GM19043 (cell line): ENCODE measurements around the gene CRB3.
"Not testable (repeated sequence)": the region's sequence is repeated elsewhere in the genome, so short reads cannot be mapped to it uniquely, and the experiment has no call there.

Experiments used
- ATAC-seq: cut with Tn5 transposase; IDR thresholded peaks from one replicate; pipeline ENCODE4 v1.9.1; 2021; ENCODE audit warnings: low read depth; ENCODE audit not compliant: unreplicated experiment

CRB3 gene

DNA sequence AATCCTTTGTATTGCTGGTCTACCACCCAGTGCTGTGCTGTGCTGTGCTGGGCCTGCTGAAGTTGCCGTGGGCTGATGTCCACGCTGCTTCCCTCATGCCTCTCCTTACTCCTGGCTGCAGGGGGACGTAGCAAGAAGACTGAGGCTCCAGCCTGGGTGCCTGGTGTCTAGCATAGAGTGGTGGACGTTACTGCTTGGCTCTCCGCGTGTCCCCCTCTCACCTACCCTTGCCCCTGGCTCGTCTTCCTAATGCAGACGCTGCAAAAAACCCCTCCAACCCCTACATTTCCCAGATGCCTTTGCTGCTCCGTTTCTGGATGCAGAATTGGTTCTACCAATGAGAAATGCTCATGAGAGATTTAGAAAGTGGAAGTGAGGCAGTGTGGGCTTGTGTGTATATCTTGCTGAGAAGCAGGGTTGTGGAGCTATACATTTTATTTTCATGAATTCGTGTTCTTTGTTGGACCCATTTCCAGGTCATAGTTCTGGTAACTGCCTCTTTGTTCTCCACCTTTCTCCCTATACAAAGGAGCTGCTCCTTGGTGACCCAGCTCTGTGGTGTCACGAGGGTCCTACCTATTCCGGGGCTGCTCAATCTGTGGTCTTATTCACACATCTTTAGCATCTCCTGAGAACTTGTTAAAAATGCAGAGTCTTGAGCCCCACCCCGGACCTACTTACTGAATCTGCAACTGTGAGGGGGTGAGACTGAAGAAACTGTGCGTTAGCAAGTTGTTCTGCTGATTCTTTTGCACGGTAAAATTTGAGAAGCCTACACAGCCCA is 25.4 kb downstream of the CRB3 start:
- no peak for ATAC-seq

DNA sequence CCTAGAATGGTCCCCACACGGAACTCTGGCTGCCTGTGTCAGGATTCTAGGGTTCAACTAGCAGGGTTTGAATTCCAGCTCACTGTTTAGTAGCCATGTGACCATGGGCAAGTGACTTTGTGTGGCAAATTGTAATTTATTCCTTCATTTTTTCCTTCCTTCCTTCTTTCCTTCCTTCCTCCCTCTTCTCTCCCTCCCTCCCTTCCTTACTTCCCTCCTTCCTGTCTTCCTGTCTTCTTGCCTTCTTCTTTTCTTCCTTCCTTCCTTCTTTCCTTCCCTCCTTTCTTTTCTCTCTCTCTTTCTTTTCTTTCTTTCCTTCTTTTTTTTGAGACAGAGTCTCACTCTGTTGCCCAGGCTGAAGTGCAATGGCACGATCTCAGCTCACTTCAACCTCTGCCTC is 26.1 kb downstream of the CRB3 start:
- no peak for ATAC-seq

DNA sequence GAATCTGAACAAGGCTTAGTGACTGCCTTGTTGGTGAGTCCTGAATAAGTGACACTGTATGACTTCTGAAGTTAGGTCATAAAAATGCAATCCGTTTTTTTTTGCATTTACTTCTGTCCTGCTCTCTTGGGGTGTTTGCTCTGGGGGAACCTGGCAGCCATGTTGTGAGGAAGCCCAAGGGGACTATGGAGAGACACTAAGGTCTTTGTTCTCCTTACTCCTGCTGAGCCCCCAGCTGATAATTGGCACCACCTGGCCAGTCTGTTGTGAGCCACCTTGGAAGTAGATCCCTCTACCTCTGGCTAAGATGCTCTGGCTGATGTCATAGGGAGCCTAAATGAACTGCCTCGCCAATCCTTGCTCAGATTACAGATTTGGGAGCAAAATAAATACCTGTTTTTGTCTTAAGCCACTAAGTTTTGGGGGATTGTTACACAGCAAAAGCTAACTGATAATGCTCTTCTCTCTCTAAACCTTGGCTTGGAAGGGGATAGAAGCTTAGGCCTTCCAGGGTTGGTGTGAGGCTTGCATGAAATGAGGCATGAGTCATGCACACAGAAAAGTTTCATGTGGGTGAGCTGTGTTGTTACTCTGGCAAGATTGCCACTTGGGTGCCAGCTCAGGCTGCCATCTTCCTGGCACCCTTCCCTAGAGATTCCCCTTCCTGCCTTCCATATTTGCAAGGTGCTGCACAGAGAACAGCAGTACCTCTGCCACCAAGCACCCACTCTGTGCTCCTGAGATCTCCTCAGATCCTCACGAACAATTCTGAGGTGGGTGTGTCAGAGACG is 27.9 kb downstream of the CRB3 start:
- no peak for ATAC-seq

DNA sequence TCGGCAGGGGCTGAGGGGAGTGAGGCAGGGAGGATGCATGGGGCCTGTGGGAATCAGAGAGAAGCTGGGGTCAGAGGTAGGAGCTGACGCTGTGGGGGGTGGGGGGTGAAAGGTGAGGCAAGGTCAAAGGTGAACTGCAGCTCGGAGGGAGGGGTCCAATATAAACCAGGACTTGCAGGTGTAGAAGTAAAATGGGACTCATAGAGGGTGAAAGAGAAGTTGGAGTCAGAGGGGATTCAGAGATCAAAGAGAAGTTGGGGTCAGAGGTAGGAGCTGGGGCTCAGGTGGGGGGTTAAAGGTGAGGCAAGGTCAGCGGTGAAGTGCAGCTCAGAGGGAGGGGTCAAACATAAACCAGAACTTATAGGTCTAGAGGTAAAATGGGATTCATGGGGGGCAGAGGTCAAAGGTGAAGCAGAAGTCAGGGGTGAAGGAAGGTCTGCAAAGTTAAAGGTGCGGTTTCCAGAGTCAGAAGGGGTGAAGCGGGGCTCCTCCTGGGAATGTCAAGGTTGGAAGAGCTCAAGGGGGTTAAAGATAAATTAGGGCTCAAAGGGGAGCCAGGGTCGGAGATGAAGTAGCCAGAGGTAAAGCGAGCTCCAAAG is 30.5 kb downstream of the CRB3 start:
- no peak for ATAC-seq

DNA sequence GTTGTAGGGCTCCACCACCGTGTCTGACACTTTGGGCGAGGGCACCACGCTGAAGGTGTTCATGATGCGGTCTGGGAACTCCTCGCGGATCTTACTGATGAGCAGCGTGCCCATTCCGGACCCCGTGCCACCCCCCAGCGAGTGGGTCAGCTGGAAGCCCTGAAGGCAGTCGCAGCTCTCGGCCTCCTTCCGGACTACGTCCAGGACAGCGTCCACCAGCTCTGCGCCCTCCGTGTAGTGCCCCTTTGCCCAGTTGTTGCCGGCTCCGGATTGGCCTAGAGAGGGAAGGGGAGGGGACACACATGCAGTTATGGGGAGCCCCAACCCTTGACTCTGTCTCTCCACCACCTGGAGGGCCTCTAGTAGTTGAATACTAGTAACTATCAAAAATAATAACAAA is 31.9 kb downstream of the CRB3 start:
- no peak for ATAC-seq

DNA sequence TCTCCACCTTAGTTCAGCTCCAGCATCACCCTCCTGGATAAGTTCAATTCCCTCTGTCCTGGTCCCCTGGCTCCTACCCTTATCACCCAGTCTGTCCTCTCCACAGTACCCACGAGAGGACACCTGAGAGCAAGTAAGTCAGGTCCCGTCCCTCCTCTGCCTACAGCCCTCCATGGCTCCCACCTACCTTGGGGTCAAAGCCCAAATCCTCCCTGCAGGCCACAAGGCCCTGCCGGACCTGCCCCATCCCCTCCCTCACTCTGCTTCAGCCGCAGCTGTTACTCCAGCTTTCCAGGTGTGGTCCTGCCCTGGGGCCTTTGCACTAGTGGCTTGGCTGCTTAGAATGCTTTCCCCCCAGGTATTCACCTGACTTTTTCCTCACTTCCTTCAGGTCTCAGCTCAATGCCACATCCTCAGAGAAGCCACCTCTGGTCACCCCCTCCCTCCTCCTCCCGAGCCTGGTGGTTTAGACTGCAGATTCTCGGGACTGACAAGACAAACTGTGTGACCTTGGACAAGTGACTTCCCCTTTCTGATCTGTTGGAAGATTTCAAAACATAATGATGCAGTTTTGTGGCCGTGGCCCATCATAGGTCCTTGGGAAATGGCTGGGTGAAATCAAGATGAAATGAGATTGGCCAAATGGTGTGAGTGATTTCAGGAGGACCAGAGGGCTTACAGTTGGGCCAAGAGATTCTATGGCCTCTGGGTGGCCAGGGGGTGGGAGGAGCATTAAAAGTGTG is 34.4 kb downstream of the CRB3 start:
- ATAC-seq = no peak

DNA sequence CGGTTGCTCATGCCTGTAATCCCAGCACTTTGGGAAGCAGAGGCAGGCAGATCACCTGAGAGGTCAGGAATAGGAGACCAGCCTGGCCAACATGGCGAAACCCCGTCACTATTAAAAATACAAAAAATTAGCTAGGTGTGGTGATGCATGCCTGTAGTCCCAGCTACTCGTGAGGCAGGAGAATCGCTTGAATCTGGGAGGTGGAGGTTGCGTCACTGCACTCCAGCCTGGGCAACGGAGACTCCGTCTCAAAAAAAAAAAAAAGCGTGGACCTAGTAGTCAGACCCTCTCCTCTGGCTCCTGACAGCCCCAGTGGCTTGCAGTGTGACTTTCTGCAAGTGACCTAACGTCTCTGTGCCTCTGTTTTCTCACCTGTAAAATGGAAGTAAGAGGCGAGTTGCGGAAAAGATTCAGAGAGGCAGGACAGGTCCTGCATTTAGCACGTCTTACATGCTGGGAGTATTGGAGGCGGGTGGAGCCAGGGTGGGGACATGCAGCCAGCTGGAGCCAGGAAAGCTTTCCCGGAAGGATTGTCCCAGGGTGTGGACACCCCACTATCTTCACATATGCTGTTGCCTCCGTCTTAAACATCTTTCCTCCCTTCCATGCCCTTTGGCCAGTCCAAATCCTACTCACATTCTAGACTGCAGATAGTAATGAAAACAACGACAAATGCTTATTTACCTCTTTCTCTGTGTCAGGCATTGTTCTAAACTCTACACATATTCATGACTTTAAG is 35.1 kb downstream of the CRB3 start:
- no peak for ATAC-seq

DNA sequence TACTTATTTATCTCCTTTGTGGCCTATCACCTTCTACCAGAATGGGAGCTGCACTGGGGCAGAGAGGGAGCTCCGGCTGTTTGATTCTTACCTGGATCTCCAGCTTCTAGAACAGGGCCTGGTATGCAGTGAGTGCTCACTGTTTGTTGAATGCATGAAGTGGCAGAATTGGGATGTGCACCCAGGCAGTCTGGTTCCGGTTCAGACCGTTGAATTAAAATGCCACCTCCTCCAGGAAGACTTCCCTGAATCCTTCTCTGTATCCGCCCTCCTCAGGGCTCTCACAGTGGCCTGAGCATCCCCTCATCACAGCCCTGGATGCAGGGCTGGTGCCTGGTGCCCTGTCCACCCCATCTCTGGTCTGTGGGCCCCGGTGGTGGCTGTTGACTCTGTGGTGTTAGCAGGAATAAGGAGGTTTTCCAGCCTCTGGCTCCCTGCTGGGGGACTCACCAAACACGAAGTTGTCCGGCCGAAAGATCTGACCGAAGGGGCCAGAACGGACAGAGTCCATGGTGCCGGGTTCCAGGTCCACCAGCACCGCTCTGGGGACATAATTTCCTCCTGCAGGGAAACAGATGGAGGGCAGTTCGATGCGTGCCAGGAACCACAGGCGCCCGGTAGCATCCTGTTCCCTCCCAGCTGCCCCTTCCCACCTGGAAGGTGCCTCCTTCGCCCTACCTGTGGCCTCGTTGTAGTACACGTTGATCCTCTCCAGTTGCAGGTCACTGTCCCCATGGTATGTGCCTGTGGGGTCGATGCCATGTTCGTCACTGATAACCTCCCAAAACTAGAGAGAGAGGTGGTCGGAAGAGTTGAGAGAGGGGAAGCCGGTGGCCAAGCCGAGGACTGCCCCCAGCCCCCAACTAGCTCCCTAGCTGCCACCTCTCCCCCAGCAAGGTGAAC is 37.0 kb downstream of the CRB3 start:
- ATAC-seq = no peak

DNA sequence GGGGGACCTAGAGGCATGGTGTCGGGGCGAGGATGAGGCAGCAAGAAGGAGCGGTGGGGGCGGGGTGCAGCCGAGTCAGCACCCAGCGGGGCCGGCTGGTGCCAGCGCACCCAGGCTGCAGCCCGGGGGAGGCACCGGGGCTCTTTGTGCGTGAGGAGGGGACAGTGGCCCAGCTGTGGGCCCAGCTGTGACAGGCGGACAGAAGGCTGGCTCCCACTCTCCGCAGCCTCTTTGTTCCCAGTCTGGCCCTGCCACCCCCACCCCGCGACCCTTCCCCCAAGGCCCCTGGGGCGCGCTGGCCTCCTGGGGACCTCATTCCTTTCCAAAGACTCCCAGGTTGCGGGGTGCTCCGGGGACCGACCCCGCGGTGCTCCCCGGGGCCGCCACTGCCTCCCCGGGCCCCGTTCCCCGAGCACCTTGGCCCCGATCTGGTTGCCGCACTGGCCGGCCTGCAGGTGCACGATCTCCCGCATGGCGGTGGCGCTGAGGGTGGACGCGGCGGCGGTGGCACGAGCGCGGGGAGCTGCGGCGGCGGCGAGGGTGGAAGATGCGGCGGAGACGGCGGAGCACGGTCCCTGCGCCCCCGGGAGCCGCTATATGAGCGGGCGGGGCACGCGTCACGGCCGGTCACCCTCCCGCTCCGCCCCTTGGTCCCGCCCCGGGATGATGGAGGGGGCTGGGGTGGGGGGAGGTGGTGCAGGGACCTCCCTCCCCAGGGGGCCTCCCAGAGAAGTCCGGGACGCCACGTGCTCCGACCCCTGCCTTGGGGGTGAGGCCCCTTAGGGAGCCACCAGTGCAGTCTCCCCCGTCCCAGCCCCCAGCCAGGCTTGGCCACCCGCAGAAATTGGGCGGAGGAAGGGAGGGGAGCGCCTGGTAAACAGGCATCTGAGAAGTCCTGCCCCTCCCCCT is 37.9 kb downstream of the CRB3 start, which contains the start of gene TUBB4A:
TUBB4A (minus strand) TSS at position 570 of the 909 bp plus-strand sequence; CDS start at position 473, 97 bp downstream.
- ATAC-seq = no peak

DNA sequence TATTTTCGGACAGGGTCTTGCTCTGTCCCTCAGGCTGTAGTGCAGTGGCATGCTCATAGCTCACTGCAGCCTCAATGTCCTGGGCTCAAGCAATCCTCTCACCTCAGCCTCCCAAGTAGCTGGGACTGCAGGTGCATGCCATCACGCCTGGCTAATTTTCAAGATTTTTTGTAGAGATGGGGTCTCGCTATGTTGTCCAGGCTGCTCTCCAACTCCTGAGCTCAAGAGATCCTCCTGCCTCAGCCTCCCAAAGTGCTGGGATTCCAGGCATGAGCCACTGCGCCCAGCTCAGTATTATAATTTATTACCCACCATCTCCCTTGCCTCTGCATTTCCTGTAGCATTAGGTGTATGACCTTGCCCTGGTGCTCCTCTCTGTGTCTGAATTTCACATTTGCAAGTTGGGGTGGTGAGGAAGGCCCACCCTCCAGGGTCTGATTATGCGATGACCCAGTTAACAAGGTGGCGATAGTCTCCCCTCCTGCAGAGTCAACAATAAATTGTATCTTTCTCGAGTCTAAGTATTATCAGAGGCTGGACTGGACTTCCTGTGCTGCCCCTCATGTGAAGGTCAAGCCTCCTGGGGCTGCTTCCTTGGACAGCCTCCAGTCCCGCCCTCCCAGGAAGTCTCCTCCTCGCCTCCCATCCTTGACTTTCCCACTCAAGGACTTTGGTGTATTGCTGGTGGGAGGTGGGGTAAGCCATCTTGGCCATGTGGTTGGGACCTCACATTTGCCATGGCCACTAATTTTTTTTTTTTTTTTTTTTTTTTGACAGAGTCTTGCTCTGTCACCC is 39.5 kb downstream of the CRB3 start:
- no peak for ATAC-seq

DNA sequence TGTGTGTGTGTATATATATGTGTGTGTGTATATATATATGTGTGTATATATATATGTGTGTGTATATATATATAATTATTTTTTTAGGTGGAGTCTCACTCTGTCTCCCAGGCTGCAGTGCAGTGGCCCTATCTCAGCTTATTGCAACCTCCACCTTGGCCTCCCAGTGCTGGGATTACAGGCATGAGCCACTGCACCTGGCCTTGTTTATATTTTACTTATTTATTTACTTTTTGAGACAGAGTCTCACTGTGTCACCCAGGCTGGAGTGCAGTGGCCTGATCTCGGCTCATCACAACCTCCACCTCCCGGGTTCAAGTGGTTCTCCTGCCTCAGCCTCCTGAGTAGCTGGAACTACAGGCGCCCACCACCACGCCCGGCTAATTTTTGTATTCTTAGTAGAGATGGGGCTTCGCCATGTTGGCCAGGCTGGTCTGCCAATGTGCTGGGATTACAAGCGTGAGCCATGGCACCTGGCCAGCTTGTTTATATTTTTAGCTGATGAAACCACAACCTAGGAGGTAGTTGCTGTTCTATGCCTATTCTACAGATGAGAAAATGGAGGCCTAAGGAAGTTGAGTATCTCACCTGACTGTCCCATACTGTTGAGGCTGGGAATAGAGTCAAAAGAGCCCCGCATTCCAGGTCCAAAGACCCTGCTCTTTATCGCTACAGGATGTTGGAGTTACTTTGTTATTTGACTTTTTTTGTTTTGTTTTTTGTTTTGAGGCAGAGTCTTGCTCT is 44.1 kb downstream of the CRB3 start:
- not testable (repeated sequence) for ATAC-seq

DNA sequence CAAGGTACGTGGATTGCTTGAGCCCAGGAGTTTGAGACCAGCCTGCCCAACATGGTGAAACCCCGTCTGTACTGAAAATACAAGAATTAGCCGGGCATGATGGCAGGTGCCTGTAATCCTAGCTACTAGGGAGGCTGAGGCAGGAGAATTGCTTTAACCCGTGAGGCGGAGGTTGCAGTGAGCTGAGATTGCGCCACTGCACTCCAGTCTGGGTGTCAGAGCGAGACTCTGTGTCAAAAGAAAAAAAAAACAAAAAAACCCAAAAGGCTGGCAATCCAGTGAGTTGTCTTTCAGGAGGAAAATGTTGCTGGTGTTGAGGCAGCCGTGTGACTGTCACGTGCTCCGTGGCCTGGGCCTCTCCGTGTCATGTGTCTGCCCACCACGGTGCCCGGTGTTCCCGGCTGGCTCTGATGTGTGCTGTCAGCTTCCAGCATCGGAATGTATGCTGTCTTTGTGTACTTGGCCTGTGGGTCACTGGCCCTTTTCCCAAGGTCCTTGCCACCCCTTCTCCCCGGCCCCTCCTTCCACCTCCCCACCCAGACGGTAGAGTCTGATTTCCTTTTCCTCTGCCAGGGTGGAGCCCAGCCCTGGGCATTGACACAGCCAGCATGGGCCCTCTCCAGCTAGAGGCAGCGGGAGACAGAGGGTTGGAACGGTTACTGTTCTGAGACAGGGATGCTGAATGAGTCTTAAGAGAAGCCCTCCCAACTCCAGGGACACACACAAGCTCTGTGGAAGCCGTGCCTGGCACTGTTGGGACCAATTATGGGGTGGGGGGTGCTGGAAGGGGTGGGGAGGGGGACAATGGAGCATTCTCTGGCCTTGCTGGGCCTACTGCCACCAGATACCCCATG is 45.3 kb downstream of the CRB3 start:
- no peak for ATAC-seq

DNA sequence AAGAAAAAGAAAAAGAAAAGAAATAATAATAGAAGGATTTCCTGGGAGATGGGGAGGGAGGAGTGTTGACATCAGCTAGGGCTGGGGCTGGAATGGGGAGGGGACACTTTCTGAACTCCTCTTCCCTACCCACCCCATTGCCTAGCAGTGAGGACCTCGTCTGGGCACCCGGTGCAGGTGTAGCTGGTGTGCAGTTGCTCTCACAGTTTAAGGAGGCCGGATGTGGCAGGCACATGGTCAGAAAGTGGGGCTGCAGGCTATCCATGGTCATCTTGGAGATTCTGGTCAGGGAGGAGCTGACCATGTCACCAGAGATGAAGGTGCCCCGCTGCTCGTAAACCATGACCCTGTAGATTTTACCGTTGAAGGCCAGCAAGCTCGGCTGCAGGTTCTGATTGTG is 46.5 kb downstream of the CRB3 start:
- no peak for ATAC-seq

DNA sequence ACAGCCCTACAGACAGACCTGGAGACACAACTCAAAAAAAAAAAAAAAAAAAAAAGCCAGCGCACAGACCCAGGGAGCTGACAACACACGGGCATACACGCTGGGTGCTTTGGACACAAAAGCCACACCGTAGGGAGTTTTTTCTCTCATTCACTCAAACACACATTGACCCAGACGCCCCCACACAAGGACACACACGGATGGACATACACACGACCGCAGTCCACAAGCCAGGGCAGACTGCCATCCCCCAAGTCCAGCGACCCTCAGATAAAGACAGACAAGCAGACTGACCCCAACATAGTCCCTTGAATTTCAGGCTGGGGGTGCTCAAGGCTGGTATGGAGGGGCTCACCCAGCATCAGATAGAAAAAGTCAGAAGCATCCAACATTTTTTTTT is 50.0 kb downstream of the CRB3 start:
- no peak for ATAC-seq

DNA sequence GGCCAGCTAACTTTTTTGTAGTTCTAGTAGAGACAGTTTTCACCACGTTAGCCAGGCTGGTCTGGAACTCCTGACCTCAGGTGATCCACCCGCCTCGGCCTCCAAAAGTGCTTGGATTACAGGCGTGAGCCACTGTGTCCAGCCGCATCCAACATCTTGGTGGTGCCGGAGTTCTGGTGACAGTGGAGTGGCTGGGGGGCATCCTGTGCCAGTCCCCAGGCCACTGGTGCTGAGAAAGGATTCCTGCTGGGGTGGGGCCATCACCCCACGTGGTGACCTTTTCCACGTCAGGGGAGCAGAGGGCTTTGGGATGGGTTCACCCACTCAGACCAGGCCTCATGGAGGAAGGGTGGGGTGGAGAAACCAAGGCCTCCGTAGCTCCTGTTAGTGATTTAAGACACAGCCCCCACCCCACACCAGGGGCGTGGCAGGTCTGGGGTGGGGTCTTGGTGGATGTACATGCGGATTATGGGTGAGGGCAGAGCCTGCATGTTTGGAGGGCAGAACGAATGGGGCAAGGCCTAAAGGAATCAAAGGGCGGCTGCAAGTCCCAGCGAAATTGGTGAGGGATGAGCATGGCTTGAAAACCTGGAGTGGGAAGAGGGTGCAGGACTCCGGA is 51.0 kb downstream of the CRB3 start:
- no peak for ATAC-seq
